ENCODE data around the gene PKNOX1.
"Not testable (repeated sequence)": the region's sequence is repeated elsewhere in the genome, so short reads cannot be mapped to it uniquely, and the experiment has no call there.

The PKNOX1 gene

DNA sequence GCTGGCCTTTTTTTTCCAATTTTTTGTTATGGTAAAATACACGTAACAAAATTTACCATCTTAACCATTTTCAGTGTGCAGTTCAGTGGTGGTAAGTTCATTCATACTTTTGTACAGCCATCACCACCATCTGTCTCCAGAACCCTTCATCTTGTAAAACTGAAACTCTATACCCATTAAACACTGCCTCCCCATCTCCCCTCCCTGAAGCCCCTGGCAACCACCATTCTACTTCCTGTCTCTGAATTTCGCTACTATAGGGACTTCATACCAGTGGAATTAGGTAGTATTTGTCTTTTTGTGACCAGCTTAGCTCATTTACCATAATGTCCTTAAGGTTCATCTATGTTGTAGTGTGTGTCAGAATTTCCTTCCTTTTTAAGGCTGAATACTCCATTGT, 8.7 kb downstream of the PKNOX1 start:
- H3K4me3 ChIP-seq (ENCODE audit: low read depth, low read length), result no peak overlapping the region
- TF ChIP-seq, protein P1, sequence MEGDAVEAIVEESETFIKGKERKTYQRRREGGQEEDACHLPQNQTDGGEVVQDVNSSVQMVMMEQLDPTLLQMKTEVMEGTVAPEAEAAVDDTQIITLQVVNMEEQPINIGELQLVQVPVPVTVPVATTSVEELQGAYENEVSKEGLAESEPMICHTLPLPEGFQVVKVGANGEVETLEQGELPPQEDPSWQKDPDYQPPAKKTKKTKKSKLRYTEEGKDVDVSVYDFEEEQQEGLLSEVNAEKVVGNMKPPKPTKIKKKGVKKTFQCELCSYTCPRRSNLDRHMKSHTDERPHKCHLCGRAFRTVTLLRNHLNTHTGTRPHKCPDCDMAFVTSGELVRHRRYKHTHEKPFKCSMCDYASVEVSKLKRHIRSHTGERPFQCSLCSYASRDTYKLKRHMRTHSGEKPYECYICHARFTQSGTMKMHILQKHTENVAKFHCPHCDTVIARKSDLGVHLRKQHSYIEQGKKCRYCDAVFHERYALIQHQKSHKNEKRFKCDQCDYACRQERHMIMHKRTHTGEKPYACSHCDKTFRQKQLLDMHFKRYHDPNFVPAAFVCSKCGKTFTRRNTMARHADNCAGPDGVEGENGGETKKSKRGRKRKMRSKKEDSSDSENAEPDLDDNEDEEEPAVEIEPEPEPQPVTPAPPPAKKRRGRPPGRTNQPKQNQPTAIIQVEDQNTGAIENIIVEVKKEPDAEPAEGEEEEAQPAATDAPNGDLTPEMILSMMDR (IDR thresholded peaks at IDR 0.05; ENCODE audit: low read depth, low read length, missing control alignments), result no peak
- H3K36me3 ChIP-seq (replicated peaks), result no peaks in the 10 kb centered on the region
- no peaks in the 10 kb centered on the region for H3K27me3 ChIP-seq (replicated peaks)
- no peak overlapping the region for H3K27ac ChIP-seq
- DNase-seq, result no peak
- in situ Hi-C loops (cut with HindIII; ENCODE audit: low pct_ligation_motif_present, low sequenced_read_pairs), result no loop called here

DNA sequence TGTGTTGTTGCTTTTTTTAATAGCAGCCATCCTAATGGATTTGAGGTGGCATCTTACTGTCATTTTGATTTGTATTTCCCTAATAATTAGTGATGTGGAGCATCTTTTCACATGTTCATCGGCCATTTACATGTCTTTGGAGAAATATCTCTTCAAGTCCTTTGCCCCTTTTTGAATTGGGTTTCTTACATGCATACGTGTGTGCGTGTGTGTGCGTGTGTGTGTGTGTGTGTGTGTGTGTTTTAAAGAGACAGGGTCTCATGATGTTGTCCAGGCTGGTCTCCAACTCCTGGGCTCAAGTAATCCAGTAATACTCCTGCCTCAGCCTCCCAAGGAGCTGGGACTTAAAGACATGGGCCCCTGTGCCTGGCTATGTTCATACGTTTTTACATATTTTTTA, 9.5 kb downstream of the PKNOX1 start:
- Histone ChIP-seq H3K27me3 (replicated peaks) (no peaks in the 10 kb centered on the region), H3K27ac (no peak overlapping the region), H3K4me3 (ENCODE audit: low read depth, low read length) (no peak overlapping the region), H3K36me3 (replicated peaks) (no peaks in the 10 kb centered on the region)
- in situ Hi-C loops (cut with HindIII; ENCODE audit: low pct_ligation_motif_present, low sequenced_read_pairs), result no loop called here
- no peak for DNase-seq
- TF ChIP-seq, protein P1 (IDR thresholded peaks at IDR 0.05; ENCODE audit: low read depth, low read length, missing control alignments), result no peak

DNA sequence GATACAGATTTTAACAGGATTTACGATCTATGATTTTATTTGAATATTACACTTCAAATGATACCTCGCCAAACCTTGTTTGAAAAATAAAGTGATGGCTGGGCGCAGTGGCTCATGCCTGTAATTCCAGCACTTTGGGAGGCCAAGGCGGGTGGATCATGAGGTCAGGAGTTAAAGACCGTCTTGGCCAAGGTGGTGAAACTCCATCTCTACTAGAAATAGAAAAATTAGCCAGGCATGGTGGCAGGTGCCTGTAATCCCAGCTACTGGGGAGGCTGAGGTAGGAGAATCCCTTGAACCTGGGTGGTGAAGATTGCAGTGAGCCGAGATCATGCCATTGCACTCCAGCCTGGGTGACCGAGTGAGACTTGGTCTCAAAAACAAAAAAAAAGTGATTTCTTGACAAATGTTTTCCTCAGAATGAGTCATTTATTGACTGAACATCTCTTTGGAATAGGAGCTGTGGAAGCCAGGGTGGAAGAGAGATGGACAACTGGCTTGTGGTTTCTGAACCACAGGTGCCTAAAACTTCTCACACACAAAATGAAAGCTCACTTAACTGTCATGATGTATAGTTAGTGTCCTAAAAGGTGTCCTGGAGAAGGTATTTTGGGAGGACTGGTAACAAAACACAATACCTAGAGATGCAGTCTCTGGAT, 11.9 kb downstream of the PKNOX1 start:
- in situ Hi-C loops (cut with HindIII; ENCODE audit: low pct_ligation_motif_present, low sequenced_read_pairs), result no loop called here
- Histone ChIP-seq H3K27ac (no peak overlapping the region), H3K36me3 (replicated peaks) (no peaks in the 10 kb centered on the region), H3K4me3 (ENCODE audit: low read depth, low read length) (no peak overlapping the region), H3K27me3 (replicated peaks) (no peaks in the 10 kb centered on the region)
- DNase-seq, result no peak
- TF ChIP-seq, protein P1 (IDR thresholded peaks at IDR 0.05; ENCODE audit: low read depth, low read length, missing control alignments), result no peak

DNA sequence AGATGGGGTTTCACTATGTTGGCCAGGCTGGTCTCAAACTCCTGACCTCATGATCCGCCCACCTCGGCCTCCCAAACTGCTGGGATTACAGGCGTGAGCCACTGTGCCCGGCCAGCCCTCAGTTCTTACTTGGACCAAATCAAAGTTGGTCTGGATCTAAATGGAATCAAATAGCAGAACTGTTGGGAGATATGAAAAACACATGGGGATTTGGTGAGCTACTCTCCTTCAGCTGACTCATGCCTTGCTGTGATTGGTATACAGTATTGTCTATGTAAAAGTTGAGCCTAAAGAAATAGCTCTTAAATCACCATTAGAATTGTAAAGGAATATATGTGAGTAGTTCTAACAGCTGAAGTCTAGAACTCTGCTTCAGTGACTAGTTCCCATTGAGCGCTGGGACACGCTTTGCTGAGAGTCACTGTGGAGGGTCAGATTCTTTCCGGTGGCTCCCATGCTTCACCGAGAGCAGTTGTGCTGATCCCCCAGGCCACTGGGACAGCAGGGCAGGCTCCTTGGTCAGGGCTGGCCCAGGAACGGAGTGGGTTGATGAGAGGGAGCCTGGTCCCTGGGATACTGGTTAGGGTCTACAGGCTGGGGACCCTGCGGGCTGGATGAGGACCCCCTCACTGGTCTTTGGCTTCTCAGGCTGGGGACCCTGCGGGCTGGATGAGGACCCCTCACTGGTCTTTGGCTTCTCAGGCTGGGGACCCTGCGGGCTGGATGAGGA, 14.0 kb downstream of the PKNOX1 start:
- Histone ChIP-seq H3K27ac (no peak overlapping the region), H3K4me3 (ENCODE audit: low read depth, low read length) (no peak overlapping the region), H3K27me3 (replicated peaks) (no peaks in the 10 kb centered on the region), H3K36me3 (replicated peaks) (no peaks in the 10 kb centered on the region)
- in situ Hi-C loops (cut with HindIII; ENCODE audit: low pct_ligation_motif_present, low sequenced_read_pairs), result no loop called here
- TF ChIP-seq, protein P1 (IDR thresholded peaks at IDR 0.05; ENCODE audit: low read depth, low read length, missing control alignments), result no peak
- DNase-seq, result no peak

DNA sequence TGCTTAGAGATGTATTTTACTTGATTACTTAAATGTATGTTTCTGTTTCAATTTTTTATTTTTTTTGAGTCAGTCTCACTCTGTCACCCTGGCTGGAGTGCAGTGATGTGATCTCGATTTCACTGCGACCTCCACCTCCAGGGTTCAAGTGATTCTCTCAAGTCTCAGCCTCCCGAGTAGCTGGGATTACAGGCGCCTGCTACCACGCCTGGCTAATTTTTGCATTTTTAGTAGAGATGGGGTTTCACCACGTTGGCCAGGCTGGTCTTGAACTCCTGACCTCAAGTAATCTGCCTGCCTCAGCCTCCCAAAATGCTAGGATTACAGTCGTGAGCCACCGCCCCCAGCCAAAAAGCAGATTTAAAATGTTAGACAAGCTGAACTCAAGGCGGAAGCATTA, 15.0 kb downstream of the PKNOX1 start:
- H3K27me3 ChIP-seq (replicated peaks); H3K27ac ChIP-seq; H3K4me3 ChIP-seq (ENCODE audit: low read depth, low read length); H3K36me3 ChIP-seq (replicated peaks); DNase-seq; in situ Hi-C loops (cut with HindIII; ENCODE audit: low pct_ligation_motif_present, low sequenced_read_pairs): not testable (repeated sequence)

DNA sequence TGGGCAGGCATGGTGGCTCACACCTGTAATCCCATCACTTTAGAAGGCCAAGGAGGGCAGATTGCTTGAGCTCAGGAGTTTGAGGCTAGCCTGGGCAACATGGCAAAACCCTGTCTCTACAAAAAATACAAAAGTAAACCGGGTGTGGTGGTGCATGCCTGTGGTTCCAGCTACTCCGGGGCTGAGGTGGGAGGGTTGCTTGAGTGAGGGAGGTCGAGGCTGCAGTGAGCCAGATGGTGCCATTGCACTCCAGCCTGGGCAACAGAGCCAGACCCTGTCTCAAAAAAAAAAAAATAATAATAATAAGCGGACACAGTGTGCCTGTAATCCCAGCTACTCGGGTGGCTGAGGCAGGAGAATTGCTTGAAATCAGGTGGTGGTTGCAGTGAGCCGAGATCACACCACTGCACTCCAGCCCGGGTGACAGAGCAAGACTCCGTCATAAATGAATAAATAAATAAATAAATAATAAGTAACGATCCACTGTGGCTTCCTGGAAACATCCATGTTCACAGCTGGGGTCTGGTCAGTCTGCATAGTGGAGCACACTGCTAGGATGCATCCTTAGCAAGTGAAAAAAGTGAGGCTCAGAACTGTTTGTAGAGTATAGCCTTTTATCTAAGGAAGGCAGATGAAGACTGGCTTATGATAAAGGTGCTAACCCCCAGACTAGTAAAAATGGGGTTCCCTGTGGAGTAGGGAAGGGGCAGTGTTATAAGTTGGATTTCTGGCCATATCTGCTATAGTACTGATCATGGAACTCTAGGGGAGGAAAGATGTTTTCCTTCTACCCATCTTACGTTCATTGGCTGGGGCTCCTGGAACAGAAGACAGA, 15.7 kb downstream of the PKNOX1 start:
- in situ Hi-C loops (cut with HindIII; ENCODE audit: low pct_ligation_motif_present, low sequenced_read_pairs), result no loop called here
- H3K4me3 ChIP-seq (ENCODE audit: low read depth, low read length), result no peak overlapping the region
- no peaks in the 10 kb centered on the region for H3K27me3 ChIP-seq (replicated peaks)
- DNase-seq, result no peak
- no peak overlapping the region for H3K27ac ChIP-seq
- H3K36me3 ChIP-seq (replicated peaks), result no peaks in the 10 kb centered on the region
- TF ChIP-seq, protein P1 (IDR thresholded peaks at IDR 0.05; ENCODE audit: low read depth, low read length, missing control alignments), result no peak

Measured in brain microvascular endothelial cell (primary cell).